ENCODE data around the gene PPP2R2D. TPM values are rescaled to one million over a fixed set of nuclear protein-coding genes. Genes with fewer than 3 reads are reported as not detected.
A peak's percentile ranks its signal among the peaks of the same experiment; 100 is the strongest.
"Not testable (repeated sequence)": the region's sequence is repeated elsewhere in the genome, so short reads cannot be mapped to it uniquely, and the experiment has no call there.

Gene PPP2R2D
- total RNA-seq, 5 donors from 2014 or later (not counting 1 experiment from before 2014, with no cell fraction given): 37.3 to 45.0 (median 43.0) TPM

DNA sequence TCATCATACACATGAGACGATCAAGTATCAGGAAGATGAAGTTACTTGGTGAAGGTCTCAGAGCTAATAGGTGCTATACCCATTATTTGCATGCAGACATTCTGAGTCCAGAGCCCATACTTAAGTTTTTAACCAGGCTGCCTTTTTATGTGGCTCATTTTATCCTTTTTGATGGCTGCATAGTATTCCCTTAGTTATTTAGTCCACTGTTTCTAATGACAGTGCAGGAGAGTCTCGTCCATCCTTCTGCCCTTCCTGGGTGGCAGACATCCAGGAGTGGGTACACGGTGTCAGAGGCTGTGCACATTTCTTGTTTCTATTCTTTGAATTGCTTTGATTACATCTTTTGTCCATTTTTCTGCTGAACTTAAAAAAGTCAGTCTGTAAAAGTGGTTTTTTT, 11.8 kb downstream of the PPP2R2D start:
- CTCF ChIA-PET: no interaction called here
- Mint-ChIP-seq H3K27me3 (no peaks in the 10 kb centered on the region), H3K9me3 (no peaks in the 10 kb centered on the region), H3K4me3 (peak overlapping the region in 1 of 3 donors; percentile 11), H3K36me3 (peaks cover 30% of the 10 kb centered on the region), H3K4me1 (peaks cover 75 to 87% (median 85%) of the 10 kb centered on the region in 3 donors), H3K27ac (no peak overlapping the region)
- Histone ChIP-seq H3K27ac (ENCODE audit: low read length) (no peak overlapping the region), H3K4me1 (ENCODE audit: control insufficient read depth in 1 of 2, extremely low read depth in 1 of 2, insufficient read depth in 2 of 2, low read length in 2 of 2) (peaks cover 27 to 55% of the 10 kb centered on the region in 2 experiments), H3K36me3 (ENCODE audit: control insufficient read depth in 2 of 2, extremely low read depth in 1 of 2, insufficient read depth in 1 of 2, low read length in 1 of 2) (peaks cover 6 to 14% of the 10 kb centered on the region in 2 donors), H3K27me3 (replicated peaks in 1 of 2; ENCODE audit: control insufficient read depth in 2 of 2, extremely low read depth in 1 of 2, insufficient read depth in 2 of 2, low read length in 1 of 2) (no peaks in the 10 kb centered on the region), H3K4me3 (ENCODE audit: control insufficient read depth in 1 of 2, extremely low read depth in 1 of 2, low read length in 1 of 2) (no peak overlapping the region), H3K9me3 (no peaks in the 10 kb centered on the region)
- WGBS (ENCODE audit: insufficient coverage): 93% methylated on average over 3 of the region's 3 CpGs
- no peak for ATAC-seq (replicated peaks in 1 of 4)
- POLR2A ChIA-PET: no interaction called here
- no peak for DNase-seq

DNA sequence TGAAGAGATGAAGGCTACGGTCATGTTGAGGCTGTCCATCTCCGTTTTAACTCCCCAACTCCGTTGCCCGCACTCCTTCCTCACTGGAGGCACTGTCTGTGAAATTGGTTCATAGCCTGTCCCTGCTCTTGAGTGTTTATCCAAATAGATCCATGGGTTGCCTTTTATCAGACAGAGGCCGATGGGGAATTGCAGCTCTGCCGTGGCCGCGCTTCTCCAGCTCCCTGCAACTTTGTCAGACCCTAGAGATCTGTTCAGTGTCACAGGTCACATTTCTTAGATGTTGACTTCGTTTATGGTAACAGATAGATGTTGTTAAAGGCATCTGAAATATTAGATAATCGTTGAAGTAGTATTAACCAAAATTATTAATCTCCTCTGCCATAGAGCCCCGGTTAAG, 14.7 kb downstream of the PPP2R2D start:
- ATAC-seq (replicated peaks in 1 of 4) (no peak), DNase-seq (no peak)
- Mint-ChIP-seq H3K9me3 (no peaks in the 10 kb centered on the region), H3K36me3 (peaks cover 19% of the 10 kb centered on the region), H3K27ac (no peak overlapping the region), H3K27me3 (no peaks in the 10 kb centered on the region), H3K4me3 (no peak overlapping the region), H3K4me1 (peaks cover 81 to 85% (median 81%) of the 10 kb centered on the region in 3 donors)
- 97% methylated on average over 8 of the region's 11 CpGs for WGBS (ENCODE audit: insufficient coverage)
- H3K9me3 ChIP-seq: no peaks in the 10 kb centered on the region
- no peaks in the 10 kb centered on the region for H3K27me3 ChIP-seq (replicated peaks in 1 of 2; ENCODE audit: control insufficient read depth in 2 of 2, extremely low read depth in 1 of 2, insufficient read depth in 2 of 2, low read length in 1 of 2)
- H3K4me1 ChIP-seq (ENCODE audit: control insufficient read depth in 1 of 2, extremely low read depth in 1 of 2, insufficient read depth in 2 of 2, low read length in 2 of 2): peaks cover 5 to 33% of the 10 kb centered on the region in 2 experiments
- H3K27ac ChIP-seq (ENCODE audit: low read length): no peak overlapping the region
- CTCF ChIA-PET: interaction anchor here in 1 of 2 donors (1.1 kb wide), 1 partner anchor 30 kb away, joined by 3 read pairs; no protein-coding TSS in a partner anchor
- H3K36me3 ChIP-seq (ENCODE audit: control insufficient read depth in 2 of 2, extremely low read depth in 1 of 2, insufficient read depth in 1 of 2, low read length in 1 of 2): peaks cover 6 to 8% of the 10 kb centered on the region in 2 donors
- POLR2A ChIA-PET: no interaction called here
- no peak overlapping the region for H3K4me3 ChIP-seq (ENCODE audit: control insufficient read depth in 1 of 2, extremely low read depth in 1 of 2, low read length in 1 of 2)

DNA sequence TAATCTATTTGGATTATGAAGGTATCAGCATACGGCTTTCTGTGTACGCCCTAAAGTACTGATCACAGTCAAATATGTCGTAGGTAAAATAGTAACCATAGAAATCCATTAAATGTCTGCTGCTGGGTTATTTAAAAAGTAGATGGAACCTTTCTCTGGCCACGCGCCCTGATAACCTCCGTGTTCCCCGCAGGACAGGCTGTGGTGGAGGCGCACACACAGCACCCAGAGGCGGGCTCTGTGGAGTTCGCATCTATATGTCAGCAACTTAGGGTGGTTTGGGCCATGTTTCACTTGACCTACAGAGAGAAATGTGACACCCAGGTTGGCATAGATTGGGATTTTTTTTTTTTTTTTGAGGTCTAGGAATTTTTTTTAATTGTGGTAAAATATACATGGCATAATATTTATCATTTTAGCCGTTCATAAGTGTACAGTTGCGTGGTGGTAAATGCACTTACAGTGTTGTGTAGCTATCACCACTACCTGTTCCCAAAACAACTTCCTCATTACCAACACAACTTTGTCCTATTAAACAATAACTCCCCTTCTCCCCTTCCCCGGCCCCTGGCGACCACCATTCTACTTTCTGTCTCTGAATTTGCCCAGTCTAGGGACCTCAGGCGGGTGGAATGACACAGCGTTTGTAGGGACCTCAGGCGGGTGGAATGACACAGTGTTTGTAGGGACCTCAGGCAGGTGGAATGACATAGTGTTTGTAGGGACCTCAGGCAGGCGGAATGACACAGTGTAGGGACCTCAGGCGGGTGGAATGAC, 15.4 kb downstream of the PPP2R2D start:
- POLR2A ChIA-PET: no interaction called here

DNA sequence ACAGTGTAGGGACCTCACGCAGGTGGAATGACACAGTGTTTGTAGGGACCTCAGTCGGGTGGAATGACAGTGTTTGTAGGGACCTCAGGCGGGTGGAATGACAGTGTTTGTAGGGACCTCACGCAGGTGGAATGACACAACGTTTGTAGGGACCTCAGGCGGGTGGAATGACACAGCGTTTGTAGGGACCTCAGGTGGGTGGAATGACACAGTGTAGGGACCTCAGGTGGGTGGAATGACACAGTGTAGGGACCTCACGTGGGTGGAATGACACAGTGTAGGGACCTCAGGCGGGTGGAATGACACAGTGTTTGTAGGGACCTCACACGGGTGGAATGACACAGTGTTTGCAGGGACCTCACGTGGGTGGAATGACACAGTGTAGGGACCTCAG, 16.0 kb downstream of the PPP2R2D start:
- Mint-ChIP-seq H3K36me3 (peaks cover 14% of the 10 kb centered on the region), H3K4me1 (peaks cover 81 to 86% (median 86%) of the 10 kb centered on the region in 3 donors)
- CTCF ChIA-PET; H3K4me3 ChIP-seq (ENCODE audit: control insufficient read depth in 1 of 2, extremely low read depth in 1 of 2, low read length in 1 of 2); H3K27me3 Mint-ChIP-seq; ATAC-seq (replicated peaks in 1 of 4); H3K36me3 ChIP-seq (ENCODE audit: control insufficient read depth in 2 of 2, extremely low read depth in 1 of 2, insufficient read depth in 1 of 2, low read length in 1 of 2); H3K27me3 ChIP-seq (replicated peaks in 1 of 2; ENCODE audit: control insufficient read depth in 2 of 2, extremely low read depth in 1 of 2, insufficient read depth in 2 of 2, low read length in 1 of 2); POLR2A ChIA-PET; H3K27ac Mint-ChIP-seq; H3K9me3 ChIP-seq; H3K4me3 Mint-ChIP-seq; H3K9me3 Mint-ChIP-seq; H3K27ac ChIP-seq (ENCODE audit: low read length): not testable (repeated sequence)
- WGBS (ENCODE audit: insufficient coverage): 76% methylated on average over 7 of the region's 11 CpGs
- DNase-seq: peak in 1 of 35 experiments; percentile 10
- H3K4me1 ChIP-seq (ENCODE audit: control insufficient read depth in 1 of 2, extremely low read depth in 1 of 2, insufficient read depth in 2 of 2, low read length in 2 of 2): peaks cover 5 to 23% of the 10 kb centered on the region in 2 experiments

More for the DNA sequence above, 15.4 kb downstream of the PPP2R2D start:
- Histone ChIP-seq H3K36me3 (ENCODE audit: control insufficient read depth in 2 of 2, extremely low read depth in 1 of 2, insufficient read depth in 1 of 2, low read length in 1 of 2) (peaks cover 6 to 8% of the 10 kb centered on the region in 2 donors), H3K4me3 (ENCODE audit: control insufficient read depth in 1 of 2, extremely low read depth in 1 of 2, low read length in 1 of 2) (no peak overlapping the region), H3K9me3 (no peaks in the 10 kb centered on the region), H3K27ac (ENCODE audit: low read length) (no peak overlapping the region), H3K27me3 (replicated peaks in 1 of 2; ENCODE audit: control insufficient read depth in 2 of 2, extremely low read depth in 1 of 2, insufficient read depth in 2 of 2, low read length in 1 of 2) (no peaks in the 10 kb centered on the region), H3K4me1 (ENCODE audit: control insufficient read depth in 1 of 2, extremely low read depth in 1 of 2, insufficient read depth in 2 of 2, low read length in 2 of 2) (peaks cover 5 to 26% of the 10 kb centered on the region in 2 experiments)
- CTCF ChIA-PET: interaction anchor here in 1 of 2 donors (1.1 kb wide), 1 partner anchor 31 kb away, joined by 3 read pairs; no protein-coding TSS in a partner anchor
- no peak for DNase-seq
- no peak for ATAC-seq (replicated peaks in 1 of 4)
- peaks cover 19% of the 10 kb centered on the region for H3K36me3 Mint-ChIP-seq
- H3K27me3 Mint-ChIP-seq: no peaks in the 10 kb centered on the region
- 98% methylated on average over 15 of the region's 19 CpGs for WGBS (ENCODE audit: insufficient coverage)
- peaks cover 81 to 86% (median 85%) of the 10 kb centered on the region in 3 donors for H3K4me1 Mint-ChIP-seq
- H3K9me3 Mint-ChIP-seq: no peaks in the 10 kb centered on the region
- H3K27ac Mint-ChIP-seq: no peak overlapping the region
- H3K4me3 Mint-ChIP-seq: no peak overlapping the region

DNA sequence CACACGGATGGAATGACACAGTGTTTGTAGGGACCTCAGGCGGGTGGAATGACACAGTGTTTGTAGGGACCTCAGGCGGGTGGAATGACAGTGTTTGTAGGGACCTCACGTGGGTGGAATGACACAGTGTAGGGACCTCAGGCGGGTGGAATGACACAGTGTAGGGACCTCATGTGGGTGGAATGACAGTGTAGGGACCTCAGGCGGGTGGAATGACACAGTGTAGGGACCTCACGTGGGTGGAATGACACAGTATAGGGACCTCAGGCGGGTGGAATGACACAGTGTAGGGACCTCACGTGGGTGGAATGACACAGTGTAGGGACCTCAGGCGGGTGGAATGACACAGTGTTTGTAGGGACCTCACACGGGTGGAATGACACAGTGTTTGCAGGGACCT, 16.7 kb downstream of the PPP2R2D start:
- H3K27ac Mint-ChIP-seq; H3K36me3 ChIP-seq (ENCODE audit: control insufficient read depth in 2 of 2, extremely low read depth in 1 of 2, insufficient read depth in 1 of 2, low read length in 1 of 2); H3K4me3 ChIP-seq (ENCODE audit: control insufficient read depth in 1 of 2, extremely low read depth in 1 of 2, low read length in 1 of 2); POLR2A ChIA-PET; ATAC-seq (replicated peaks in 1 of 4); H3K9me3 ChIP-seq; H3K27ac ChIP-seq (ENCODE audit: low read length); H3K27me3 Mint-ChIP-seq; H3K9me3 Mint-ChIP-seq; DNase-seq; H3K27me3 ChIP-seq (replicated peaks in 1 of 2; ENCODE audit: control insufficient read depth in 2 of 2, extremely low read depth in 1 of 2, insufficient read depth in 2 of 2, low read length in 1 of 2); H3K4me3 Mint-ChIP-seq; CTCF ChIA-PET: not testable (repeated sequence)
- WGBS (ENCODE audit: insufficient coverage): 83% methylated on average over 4 of the region's 11 CpGs
- Mint-ChIP-seq H3K36me3 (peaks cover 10% of the 10 kb centered on the region), H3K4me1 (peaks cover 80 to 85% (median 84%) of the 10 kb centered on the region in 3 donors)
- peaks cover 5 to 23% of the 10 kb centered on the region in 2 experiments for H3K4me1 ChIP-seq (ENCODE audit: control insufficient read depth in 1 of 2, extremely low read depth in 1 of 2, insufficient read depth in 2 of 2, low read length in 2 of 2)

DNA sequence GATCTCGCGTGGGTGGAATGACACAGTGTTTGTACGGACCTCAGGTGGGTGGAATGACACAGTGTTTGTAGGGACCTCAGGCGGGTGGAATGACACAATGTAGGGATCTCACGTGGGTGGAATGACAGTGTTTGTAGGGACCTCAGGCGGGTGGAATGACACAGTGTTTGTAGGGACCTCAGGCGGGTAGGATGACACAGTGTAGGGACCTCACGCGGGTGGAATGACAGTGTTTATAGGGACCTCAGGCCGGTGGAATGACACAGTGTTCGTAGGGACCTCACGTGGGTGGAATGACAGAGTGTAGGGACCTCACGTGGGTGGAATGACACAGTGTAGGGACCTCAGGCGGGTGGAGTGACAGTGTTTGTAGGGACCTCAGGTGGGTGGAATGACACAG, 18.7 kb downstream of the PPP2R2D start:
- WGBS (ENCODE audit: insufficient coverage): 84% methylated on average over 6 of the region's 14 CpGs

More for the DNA sequence above, 18.7 kb downstream of the PPP2R2D start:
- CTCF ChIA-PET; ATAC-seq (replicated peaks in 1 of 4); H3K4me3 Mint-ChIP-seq; POLR2A ChIA-PET; H3K36me3 ChIP-seq (ENCODE audit: control insufficient read depth in 2 of 2, extremely low read depth in 1 of 2, insufficient read depth in 1 of 2, low read length in 1 of 2); H3K36me3 Mint-ChIP-seq; H3K27me3 ChIP-seq (replicated peaks in 1 of 2; ENCODE audit: control insufficient read depth in 2 of 2, extremely low read depth in 1 of 2, insufficient read depth in 2 of 2, low read length in 1 of 2); H3K9me3 ChIP-seq; H3K9me3 Mint-ChIP-seq; H3K4me3 ChIP-seq (ENCODE audit: control insufficient read depth in 1 of 2, extremely low read depth in 1 of 2, low read length in 1 of 2); DNase-seq; H3K27ac ChIP-seq (ENCODE audit: low read length); H3K27me3 Mint-ChIP-seq; H3K27ac Mint-ChIP-seq: not testable (repeated sequence)
- peaks cover 72 to 75% (median 74%) of the 10 kb centered on the region in 3 donors for H3K4me1 Mint-ChIP-seq
- peaks cover 0 to 14% of the 10 kb centered on the region in 2 experiments for H3K4me1 ChIP-seq (ENCODE audit: control insufficient read depth in 1 of 2, extremely low read depth in 1 of 2, insufficient read depth in 2 of 2, low read length in 2 of 2)

Data from T-cell (primary cell).